GM13976 (cell line): Measurements from ENCODE around the gene VIM.

Experiments
- DNase-seq: peaks from one replicate; pipeline ENCODE4 v3.0.0; 2012; ENCODE audit warnings: low spot score
- in situ Hi-C: fragments of 300-500 bp; cut with MboI; formaldehyde crosslinking; loops from one replicate; pipeline ENCODE4 v1.12.0; 2022; ENCODE audit warnings: low sequenced_read_pairs, mixed read lengths, inconsistent platforms; ENCODE audit not compliant: unreplicated experiment
- TF ChIP-seq, protein P1 (sequence below): IDR thresholded peaks from 2 replicates; pipeline ENCODE4 v1.5.1; 2012; ENCODE audit warnings: borderline replicate concordance, mild to moderate bottlenecking; ENCODE audit not compliant: insufficient read depth; ENCODE audit errors: extremely low read depth, missing control alignments, control extremely low read depth

The VIM gene

DNA sequence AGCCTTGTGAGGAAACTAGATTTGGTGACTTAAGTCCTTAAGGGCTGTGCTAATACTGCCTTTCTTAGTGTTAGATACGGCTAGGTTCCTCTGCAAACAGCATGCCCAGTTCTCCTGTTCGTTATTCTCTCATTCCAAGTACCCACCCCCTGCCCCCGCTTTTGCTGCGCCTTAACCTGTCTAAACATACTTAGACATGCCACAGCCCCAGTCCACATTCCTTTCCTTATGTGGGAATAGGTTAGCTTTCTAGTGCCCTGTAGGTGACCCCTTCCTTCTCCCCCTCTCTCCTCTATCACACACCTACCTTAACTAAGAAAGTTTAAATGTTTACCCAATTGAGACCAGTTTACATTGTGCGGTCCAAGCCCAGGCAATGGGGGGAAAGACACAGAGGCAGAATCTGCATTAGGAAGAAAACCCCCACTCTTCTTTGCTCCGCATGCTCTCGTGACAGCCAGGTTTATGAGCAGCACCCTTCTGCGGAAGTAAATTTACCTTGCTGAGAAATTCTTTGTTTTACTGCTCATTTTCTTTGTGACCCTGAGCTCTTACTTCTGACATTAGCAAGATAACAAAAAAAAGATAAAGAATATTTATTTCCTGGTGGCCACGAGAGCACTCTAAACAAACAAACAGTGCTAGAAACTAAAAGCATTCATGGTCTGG lies 48.8 kb downstream of the VIM start:
- in situ Hi-C loops: no loop called here
- TF ChIP-seq, protein P1, sequence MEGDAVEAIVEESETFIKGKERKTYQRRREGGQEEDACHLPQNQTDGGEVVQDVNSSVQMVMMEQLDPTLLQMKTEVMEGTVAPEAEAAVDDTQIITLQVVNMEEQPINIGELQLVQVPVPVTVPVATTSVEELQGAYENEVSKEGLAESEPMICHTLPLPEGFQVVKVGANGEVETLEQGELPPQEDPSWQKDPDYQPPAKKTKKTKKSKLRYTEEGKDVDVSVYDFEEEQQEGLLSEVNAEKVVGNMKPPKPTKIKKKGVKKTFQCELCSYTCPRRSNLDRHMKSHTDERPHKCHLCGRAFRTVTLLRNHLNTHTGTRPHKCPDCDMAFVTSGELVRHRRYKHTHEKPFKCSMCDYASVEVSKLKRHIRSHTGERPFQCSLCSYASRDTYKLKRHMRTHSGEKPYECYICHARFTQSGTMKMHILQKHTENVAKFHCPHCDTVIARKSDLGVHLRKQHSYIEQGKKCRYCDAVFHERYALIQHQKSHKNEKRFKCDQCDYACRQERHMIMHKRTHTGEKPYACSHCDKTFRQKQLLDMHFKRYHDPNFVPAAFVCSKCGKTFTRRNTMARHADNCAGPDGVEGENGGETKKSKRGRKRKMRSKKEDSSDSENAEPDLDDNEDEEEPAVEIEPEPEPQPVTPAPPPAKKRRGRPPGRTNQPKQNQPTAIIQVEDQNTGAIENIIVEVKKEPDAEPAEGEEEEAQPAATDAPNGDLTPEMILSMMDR: no peak
- no peak for DNase-seq

- no peak for DNase-seq
- in situ Hi-C loops: no loop called here
- TF ChIP-seq, protein P1: no peak
These were observed 50.7 kb downstream of the VIM start for GRCh38 chr10:17278607-17279240.

DNA sequence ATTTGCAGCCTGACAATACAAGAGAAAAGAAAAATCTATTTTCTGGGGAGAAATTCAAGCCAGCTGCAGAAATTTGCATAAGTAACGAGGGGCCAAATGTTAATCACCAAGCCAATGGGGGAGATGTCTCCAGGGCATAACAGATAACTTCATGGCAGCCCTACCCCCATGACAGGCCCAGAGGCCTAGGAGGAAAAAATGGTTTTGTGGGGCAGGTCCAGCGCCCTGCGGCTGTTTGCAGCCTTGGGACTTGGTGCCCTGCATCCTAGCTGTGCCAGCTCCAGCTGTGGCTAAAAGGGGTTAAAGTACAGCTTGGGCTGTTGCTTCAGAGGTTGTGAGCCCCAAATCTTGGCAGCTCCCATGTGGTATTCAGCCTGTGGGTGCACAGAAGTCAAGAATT lies 54.3 kb downstream of the VIM start:
- DNase-seq: no peak
- in situ Hi-C loops: no loop called here
- TF ChIP-seq, protein P1: no peak

GRCh38 chr10:17286562-17287550 lies 58.8 kb downstream of the VIM start:
- TF ChIP-seq, protein P1: no peak
- no peak for DNase-seq
- in situ Hi-C loops: no loop called here
